ENCODE results near the gene RARA.

RARA gene

GRCh38 chr17:40309031-40309948 lies at the start of gene RARA (continued):
- no peak for TF ChIP-seq ZNF146 (tag by site-specific recombination; IDR thresholded peaks at IDR 0.05)
- no peak for TF ChIP-seq ZNF280C (tag by site-specific recombination; IDR thresholded peaks at IDR 0.05)
- TF ChIP-seq ZNF114 (tag by site-specific recombination; IDR thresholded peaks at IDR 0.05) = no peak
- TF ChIP-seq KLF16 (tag by site-specific recombination; IDR thresholded peaks at IDR 0.05) = no peak
- no peak for TF ChIP-seq ZNF664 (tag by site-specific recombination; IDR thresholded peaks at IDR 0.05)
- no peak for TF ChIP-seq SP2 (tag by site-specific recombination; IDR thresholded peaks at IDR 0.05)
- TF ChIP-seq REPIN1 (tag by site-specific recombination; IDR thresholded peaks at IDR 0.05; ENCODE audit: low read depth) = no peak
- no peak for TF ChIP-seq ZNF580 (tag by site-specific recombination; IDR thresholded peaks at IDR 0.05)
- TF ChIP-seq ZNF10 (tag by site-specific recombination; IDR thresholded peaks at IDR 0.05) = no peak
- no peak for TF ChIP-seq ZNF654 (tag by site-specific recombination; IDR thresholded peaks at IDR 0.05; ENCODE audit: low read depth)
- TF ChIP-seq ZSCAN18 (tag by site-specific recombination; IDR thresholded peaks at IDR 0.05) = no peak
- no peak for TF ChIP-seq ZNF791 (tag by site-specific recombination; IDR thresholded peaks at IDR 0.05)
- no peak for TF ChIP-seq ZNF843 (tag by site-specific recombination; IDR thresholded peaks at IDR 0.05)
- TF ChIP-seq ZBTB26 (tag by site-specific recombination; optimal IDR thresholded peaks at IDR 0.05) = no peak
- TF ChIP-seq ZSCAN23 (tag by site-specific recombination; IDR thresholded peaks at IDR 0.05) = no peak
- 0 out of 2 replicates have a peak, but pooled peaks have one; percentile 40 for TF ChIP-seq ZNF24 (tag by site-specific recombination; IDR thresholded peaks at IDR 0.05)
- TF ChIP-seq ZNF530 (tag by site-specific recombination; IDR thresholded peaks at IDR 0.05; ENCODE audit: low read depth) = no peak
- TF ChIP-seq REST (tag by site-specific recombination; IDR thresholded peaks at IDR 0.05) = no peak
- no peak for TF ChIP-seq ATF2 (tag by site-specific recombination; IDR thresholded peaks at IDR 0.05; ENCODE audit: low read depth)
- TF ChIP-seq ZNF555 (tag by site-specific recombination; conservative IDR thresholded peaks at IDR 0.05) = no peak
- no peak for TF ChIP-seq ZNF174 (tag by site-specific recombination; IDR thresholded peaks at IDR 0.05)
- no peak for TF ChIP-seq BCL11B (tag by site-specific recombination; IDR thresholded peaks at IDR 0.05; ENCODE audit: low read depth)
- TF ChIP-seq ZNF677 (tag by site-specific recombination; IDR thresholded peaks at IDR 0.05) = no peak
- TF ChIP-seq ZNF391 (tag by site-specific recombination; IDR thresholded peaks at IDR 0.05; ENCODE audit: borderline replicate concordance, low read depth) = no peak
- TF ChIP-seq ZNF140 (tag by site-specific recombination; IDR thresholded peaks at IDR 0.05) = no peak
- TF ChIP-seq ZNF292 (tag by site-specific recombination; IDR thresholded peaks at IDR 0.05; ENCODE audit: borderline replicate concordance, low read depth) = no peak
- TF ChIP-seq ZNF521 (tag by site-specific recombination; IDR thresholded peaks at IDR 0.05) = no peak
- TF ChIP-seq ZNF544 (tag by site-specific recombination; IDR thresholded peaks at IDR 0.05) = no peak
- TF ChIP-seq ZNF266 (tag by site-specific recombination; IDR thresholded peaks at IDR 0.05; ENCODE audit: low read depth) = no peak
- no peak for TF ChIP-seq ZNF624 (tag by site-specific recombination; IDR thresholded peaks at IDR 0.05)
